MCF 10A (cell line): ENCODE measurements around the gene ZNF385D. TPM values are rescaled to one million over a fixed set of nuclear protein-coding genes. Genes with fewer than 3 reads are reported as not detected.

Experiments
- BruUV-seq: library from RNA; stranded (reverse); fragments of 400-500 nt; replicated peaks from 2 replicates; lab custom pipeline; 2021; lab: Mats Ljungman, UMichigan
- CTCF ChIA-PET: fragments of 300-600 bp; sonication (Branson Sonifier 250); formaldehyde crosslinking; extraction: SDS; loops from one replicate; lab custom pipeline; 2021; ENCODE audit warnings: antibody characterized with exemption, inconsistent platforms; lab: Yijun Ruan, JAX
- POLR2A ChIA-PET: fragments of 300-600, 350-650 bp; sonication (Branson Sonifier 250); formaldehyde crosslinking; extraction: SDS; loops from one replicate; lab custom pipeline; 2020; ENCODE audit warnings: antibody characterized with exemption, inconsistent platforms; lab: Yijun Ruan, JAX
- DNase-seq: peaks from one replicate; pipeline ENCODE4 v3.0.0-alpha.2; 2018; ENCODE audit not compliant: unreplicated experiment
- H3K27ac Mint-ChIP-seq: one replicate; pipeline ENCODE4 v1.8.0; 2022; ENCODE audit warnings: mild to moderate bottlenecking, low read depth, mixed read lengths; ENCODE audit not compliant: unreplicated experiment
- H3K27me3 Mint-ChIP-seq: one replicate; pipeline ENCODE4 v1.8.0; 2022; ENCODE audit warnings: mixed read lengths; ENCODE audit not compliant: insufficient read depth, unreplicated experiment
- H3K36me3 Mint-ChIP-seq: one replicate; pipeline ENCODE4 v1.8.0; 2022; ENCODE audit warnings: mild to moderate bottlenecking, moderate library complexity, mixed read lengths; ENCODE audit not compliant: insufficient read depth, unreplicated experiment
- H3K4me1 Mint-ChIP-seq: one replicate; pipeline ENCODE4 v1.8.0; 2022; ENCODE audit warnings: mixed read lengths; ENCODE audit not compliant: insufficient read depth, unreplicated experiment
- H3K4me3 Mint-ChIP-seq: one replicate; pipeline ENCODE4 v1.8.0; 2022; ENCODE audit warnings: mild to moderate bottlenecking, moderate library complexity, mixed read lengths; ENCODE audit not compliant: unreplicated experiment
- H3K9me3 Mint-ChIP-seq: one replicate; pipeline ENCODE4 v1.8.0; 2022; ENCODE audit warnings: mixed read lengths; ENCODE audit not compliant: unreplicated experiment
- intact Hi-C: fragments of 100-400 bp; cut with micrococcal nuclease; formaldehyde crosslinking; loops from 2 replicates; pipeline ENCODE4 v1.14.1; 2022
- total RNA-seq: library from RNA; stranded (reverse); gene quantifications from 2 replicates; pipeline ENCODE4 v1.2.3, GENCODE V29; 2022
- TF ChIP-seq, protein P1 (sequence below): fragments of 200-600 bp; IDR thresholded peaks from one replicate; pipeline ENCODE4 v1.8.0; 2022; ENCODE audit warnings: antibody characterized with exemption, mild to moderate bottlenecking; ENCODE audit not compliant: unreplicated experiment

Gene ZNF385D
- total RNA-seq, 1 experiment from 2014 or later, result 1.5 TPM

DNA sequence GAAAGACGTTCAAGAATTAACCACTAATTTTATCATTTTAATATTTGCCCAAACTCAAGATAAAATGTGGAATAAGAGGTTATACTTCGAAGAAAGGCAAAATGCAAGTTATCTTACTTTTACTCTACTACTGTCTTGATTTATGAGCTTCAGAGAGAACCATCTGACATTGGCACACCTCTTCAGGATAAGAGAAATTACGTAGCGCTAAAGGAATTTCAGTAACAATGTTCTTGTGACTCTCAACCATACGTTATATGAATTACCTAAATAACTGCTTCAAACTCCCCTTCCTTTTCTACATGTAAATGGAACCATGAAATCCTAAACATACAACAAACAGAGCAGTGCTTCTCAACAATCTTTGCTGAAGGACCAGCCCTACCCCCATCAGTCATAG lies 96.8 kb downstream of the ZNF385D start:
- no peak overlapping the region for H3K4me3 Mint-ChIP-seq
- intact Hi-C loops, result no loop called here
- TF ChIP-seq, protein P1, sequence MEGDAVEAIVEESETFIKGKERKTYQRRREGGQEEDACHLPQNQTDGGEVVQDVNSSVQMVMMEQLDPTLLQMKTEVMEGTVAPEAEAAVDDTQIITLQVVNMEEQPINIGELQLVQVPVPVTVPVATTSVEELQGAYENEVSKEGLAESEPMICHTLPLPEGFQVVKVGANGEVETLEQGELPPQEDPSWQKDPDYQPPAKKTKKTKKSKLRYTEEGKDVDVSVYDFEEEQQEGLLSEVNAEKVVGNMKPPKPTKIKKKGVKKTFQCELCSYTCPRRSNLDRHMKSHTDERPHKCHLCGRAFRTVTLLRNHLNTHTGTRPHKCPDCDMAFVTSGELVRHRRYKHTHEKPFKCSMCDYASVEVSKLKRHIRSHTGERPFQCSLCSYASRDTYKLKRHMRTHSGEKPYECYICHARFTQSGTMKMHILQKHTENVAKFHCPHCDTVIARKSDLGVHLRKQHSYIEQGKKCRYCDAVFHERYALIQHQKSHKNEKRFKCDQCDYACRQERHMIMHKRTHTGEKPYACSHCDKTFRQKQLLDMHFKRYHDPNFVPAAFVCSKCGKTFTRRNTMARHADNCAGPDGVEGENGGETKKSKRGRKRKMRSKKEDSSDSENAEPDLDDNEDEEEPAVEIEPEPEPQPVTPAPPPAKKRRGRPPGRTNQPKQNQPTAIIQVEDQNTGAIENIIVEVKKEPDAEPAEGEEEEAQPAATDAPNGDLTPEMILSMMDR, result no peak
- H3K27ac Mint-ChIP-seq, result peak overlapping the region; percentile 58
- no peaks in the 10 kb centered on the region for H3K9me3 Mint-ChIP-seq
- no peaks in the 10 kb centered on the region for H3K36me3 Mint-ChIP-seq
- TSS peak; percentile 81 for BruUV-seq
- POLR2A ChIA-PET, result interaction anchor here (0.7 to 1.4 kb wide), 2 partner anchors 9 to 20 kb away, joined by 3 to 5 read pairs; no protein-coding TSS in a partner anchor
- no peak for DNase-seq
- CTCF ChIA-PET, result interaction anchor here (0.5 kb wide), 1 partner anchor 820 kb away, joined by 3 read pairs; no protein-coding TSS in a partner anchor
- no peaks in the 10 kb centered on the region for H3K27me3 Mint-ChIP-seq
- peaks cover 10% of the 10 kb centered on the region for H3K4me1 Mint-ChIP-seq

DNA sequence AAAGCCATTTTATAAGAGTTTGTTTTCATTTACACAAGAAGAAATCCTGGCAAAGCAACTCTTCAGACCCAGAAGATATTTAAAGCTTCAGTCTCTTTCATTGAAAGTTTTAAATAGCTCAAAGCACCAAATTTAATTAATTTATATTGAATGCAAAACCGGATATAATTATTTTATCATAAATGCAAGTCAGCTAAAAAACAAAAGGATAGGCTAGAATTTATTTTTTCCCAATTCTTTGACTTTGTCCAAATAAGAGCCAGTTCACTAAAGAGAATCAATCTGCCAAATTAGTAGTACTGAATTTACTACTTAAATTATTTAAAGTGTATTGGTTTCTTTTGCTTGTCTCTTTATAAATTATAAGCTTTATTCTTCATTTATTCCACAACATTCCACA lies 101.5 kb downstream of the ZNF385D start:
- Mint-ChIP-seq H3K4me1 (peaks cover 12% of the 10 kb centered on the region), H3K27me3 (no peaks in the 10 kb centered on the region), H3K27ac (no peak overlapping the region), H3K36me3 (no peaks in the 10 kb centered on the region), H3K4me3 (no peak overlapping the region), H3K9me3 (no peaks in the 10 kb centered on the region)
- ChIA-PET CTCF (no interaction called here), POLR2A (no interaction called here)
- no TSS peak for BruUV-seq
- no peak for DNase-seq
- TF ChIP-seq, protein P1, result no peak
- intact Hi-C loops, result no loop called here

DNA sequence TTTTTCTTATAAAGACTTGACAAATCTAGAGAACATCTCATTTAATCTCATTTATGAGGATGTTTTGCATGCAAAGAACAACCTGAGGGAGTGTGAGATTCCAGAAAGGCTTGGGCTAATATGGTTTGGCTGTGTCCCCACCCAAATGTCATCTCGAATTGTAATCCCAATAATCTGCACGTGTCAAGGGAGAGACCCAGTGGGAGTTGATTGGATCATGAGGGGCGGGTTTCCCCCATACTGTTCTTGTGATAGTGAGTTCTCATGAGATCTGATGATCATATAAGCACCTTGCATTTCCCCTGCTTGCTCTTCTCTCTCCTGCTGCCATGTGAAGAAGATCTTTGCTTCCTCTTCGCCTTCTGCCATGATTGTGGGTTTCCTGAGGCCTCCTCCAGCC lies 103.0 kb downstream of the ZNF385D start:
- H3K27me3 Mint-ChIP-seq, result no peaks in the 10 kb centered on the region
- no peak for DNase-seq
- H3K27ac Mint-ChIP-seq, result no peak overlapping the region
- peaks cover 8% of the 10 kb centered on the region for H3K4me1 Mint-ChIP-seq
- H3K36me3 Mint-ChIP-seq, result no peaks in the 10 kb centered on the region
- TF ChIP-seq, protein P1, result no peak
- ChIA-PET CTCF (no interaction called here), POLR2A (no interaction called here)
- intact Hi-C loops, result no loop called here
- no peaks in the 10 kb centered on the region for H3K9me3 Mint-ChIP-seq
- no TSS peak for BruUV-seq
- no peak overlapping the region for H3K4me3 Mint-ChIP-seq

DNA sequence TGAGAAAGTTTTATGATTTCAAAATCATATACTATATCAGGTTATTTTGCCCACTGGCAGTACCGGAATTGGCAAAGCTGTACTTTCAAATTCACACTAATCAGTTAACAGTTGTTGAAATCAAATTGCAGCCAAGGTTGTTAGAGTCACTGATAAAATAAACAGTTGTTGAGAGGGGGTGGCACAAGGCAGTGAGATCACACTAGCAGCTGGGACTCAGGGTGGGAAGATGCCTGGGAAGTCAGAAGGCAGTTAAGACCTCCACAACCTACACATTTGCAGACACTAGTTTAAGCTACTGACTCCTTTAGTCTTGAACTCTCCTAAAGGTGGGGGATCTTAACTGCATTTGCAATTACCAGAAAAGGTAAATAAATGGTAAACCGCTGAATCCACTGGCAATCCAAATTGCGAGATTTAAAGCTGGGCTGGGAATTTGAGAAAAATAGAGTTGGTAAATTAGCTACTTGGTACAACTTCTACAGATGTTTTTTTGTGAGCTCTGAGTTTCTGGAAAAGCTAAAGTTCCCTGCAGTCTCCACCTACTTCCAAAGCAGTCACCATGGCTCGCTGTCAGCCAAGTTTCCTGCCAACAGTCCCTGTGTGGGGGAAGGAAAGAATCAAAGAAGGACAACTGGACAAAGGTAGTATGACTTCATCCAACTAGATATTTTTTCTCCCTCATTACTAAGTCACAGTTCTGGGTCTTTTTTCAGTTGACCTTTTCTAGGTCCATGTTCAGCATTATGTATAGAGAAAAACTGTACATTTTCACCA lies 105.7 kb downstream of the ZNF385D start:
- peaks cover 8% of the 10 kb centered on the region for H3K4me1 Mint-ChIP-seq
- H3K4me3 Mint-ChIP-seq, result no peak overlapping the region
- ChIA-PET POLR2A (interaction anchor here (0.7 to 0.8 kb wide), 2 partner anchors 9 to 12 kb away, joined by 4 to 5 read pairs; no protein-coding TSS in a partner anchor), CTCF (no interaction called here)
- peak overlapping the region; percentile 61 for H3K27ac Mint-ChIP-seq
- BruUV-seq, result no TSS peak
- no peaks in the 10 kb centered on the region for H3K9me3 Mint-ChIP-seq
- no peaks in the 10 kb centered on the region for H3K36me3 Mint-ChIP-seq
- DNase-seq, result peak; percentile 32
- intact Hi-C loops, result no loop called here
- H3K27me3 Mint-ChIP-seq, result no peaks in the 10 kb centered on the region
- TF ChIP-seq, protein P1, result no peak
